ENCODE data around the gene RPL37A.

GRCh38 chr2:216478791-216479190 is 19.9 kb upstream of the RPL37A start:
- TF ChIP-seq POLR2A (IDR thresholded peaks at IDR 0.05; ENCODE audit: low read length): no peak
- no peak for TF ChIP-seq GATA1 (IDR thresholded peaks at IDR 0.05; ENCODE audit: low read depth, low read length)

Data from erythroblast (primary cell).